Prostate gland (tissue), 2 donors: ENCODE results near the gene XAB2. TPM values are rescaled to one million over a fixed set of nuclear protein-coding genes. Genes with fewer than 3 reads are reported as not detected.

Experiments used
- DNase-seq: peaks from one replicate; pipeline ENCODE4 v3.0.0-alpha.2; 2019; ENCODE audit warnings: low spot score
- H3K27ac ChIP-seq, 2 donors: fragments of 200-600 bp; sonication (generic); 2 replicates each; pipeline ENCODE4 v1.5.1; 2017 to 2019
- H3K27me3 ChIP-seq: fragments of 200-600 bp; sonication (generic); replicated peaks from 2 replicates; pipeline ENCODE4 v1.5.1; 2019; ENCODE audit not compliant: insufficient read depth
- H3K36me3 ChIP-seq, 2 donors: fragments of 200-600 bp; sonication (generic); 1 replicate in 1 of 2; 2 replicates in 1 of 2; pipeline versions ENCODE4 v1.5.1 to v1.8.1; 2017 to 2019
- H3K4me1 ChIP-seq: fragments of 200-600 bp; sonication (generic); replicated peaks from 2 replicates; pipeline ENCODE4 v1.5.1; 2019
- H3K4me3 ChIP-seq, 2 donors: fragments of 200-600 bp; sonication (generic); 2 replicates each; pipeline ENCODE4 v1.5.1; 2017 to 2019
- H3K9me3 ChIP-seq: fragments of 200-600 bp; sonication (generic); 2 replicates; pipeline ENCODE4 v1.5.1; 2017
- POLR2A ChIP-seq: fragments of 450-650 bp; IDR thresholded peaks from one replicate; pipeline ENCODE4 v1.6.1; 2016; ENCODE audit warnings: antibody characterized with exemption, mild to moderate bottlenecking
- POLR2AphosphoS5 ChIP-seq: sonication (generic); formaldehyde crosslinking; IDR thresholded peaks from one replicate; pipeline ENCODE4 v1.6.1; 2017; ENCODE audit warnings: antibody characterized with exemption
- WGBS: methylation state at CpG from one replicate; pipeline ENCODE4 v1.1.5; 2018; 5-methylcytosine and 5-hydroxymethylcytosine counted together
- intact Hi-C: fragments of 100-400 bp; cut with DNase I; formaldehyde crosslinking; loops from one replicate; pipeline ENCODE4 v1.14.2; 2022
- total RNA-seq, 2 donors: library from RNA; depleted of rRNA; stranded (reverse); fragments of >200 nt; gene quantifications; one replicate each; pipeline ENCODE4 v1.1.0, GENCODE V29; 2016
- TF ChIP-seq, protein P1 (sequence below), 4 experiments: fragments of 200-600 bp in 2 of 4; fragments of 450-650 bp in 2 of 4; sonication (generic) in 2 of 4; IDR thresholded peaks; 1 replicate in 3 of 4; 2 replicates in 1 of 4; pipeline ENCODE4 v1.5.1; 2016 to 2019; ENCODE audit warnings: antibody characterized with exemption in 4 of 4, mild to moderate bottlenecking in 2 of 4, moderate library complexity in 2 of 4

Gene XAB2
- total RNA-seq, 2 donors from 2014 or later, result 53.6 to 115 TPM

DNA sequence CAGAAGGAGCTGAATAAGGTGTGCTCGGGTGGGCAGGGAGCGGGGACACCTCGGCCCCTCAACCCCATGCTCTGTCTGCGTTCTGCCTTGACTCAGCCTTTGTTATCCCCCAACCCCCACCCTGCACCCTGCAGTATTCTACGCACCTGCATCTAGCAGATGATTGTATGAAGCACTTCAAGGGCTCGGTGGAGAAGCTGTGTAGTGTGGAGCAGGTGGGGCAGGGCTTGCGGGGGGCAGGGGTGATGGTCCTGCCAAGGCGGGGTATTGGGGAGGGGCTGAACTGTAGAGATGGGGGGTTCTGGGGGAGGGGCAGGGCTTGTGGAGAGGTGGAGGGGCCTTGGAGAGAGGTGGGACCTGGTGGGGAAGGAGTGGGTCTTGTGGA, 13.7 kb upstream of the XAB2 start:
- Histone ChIP-seq H3K27me3 (no peaks in the 10 kb centered on the region), H3K36me3 (no peaks in the 10 kb centered on the region), H3K4me3 (no peak overlapping the region), H3K4me1 (no peaks in the 10 kb centered on the region), H3K9me3 (no peaks in the 10 kb centered on the region), H3K27ac (no peak overlapping the region)
- 91% methylated on average over 8 of the region's 8 CpGs for WGBS
- intact Hi-C loops, result no loop called here
- no peak for DNase-seq
- TF ChIP-seq, protein P1, sequence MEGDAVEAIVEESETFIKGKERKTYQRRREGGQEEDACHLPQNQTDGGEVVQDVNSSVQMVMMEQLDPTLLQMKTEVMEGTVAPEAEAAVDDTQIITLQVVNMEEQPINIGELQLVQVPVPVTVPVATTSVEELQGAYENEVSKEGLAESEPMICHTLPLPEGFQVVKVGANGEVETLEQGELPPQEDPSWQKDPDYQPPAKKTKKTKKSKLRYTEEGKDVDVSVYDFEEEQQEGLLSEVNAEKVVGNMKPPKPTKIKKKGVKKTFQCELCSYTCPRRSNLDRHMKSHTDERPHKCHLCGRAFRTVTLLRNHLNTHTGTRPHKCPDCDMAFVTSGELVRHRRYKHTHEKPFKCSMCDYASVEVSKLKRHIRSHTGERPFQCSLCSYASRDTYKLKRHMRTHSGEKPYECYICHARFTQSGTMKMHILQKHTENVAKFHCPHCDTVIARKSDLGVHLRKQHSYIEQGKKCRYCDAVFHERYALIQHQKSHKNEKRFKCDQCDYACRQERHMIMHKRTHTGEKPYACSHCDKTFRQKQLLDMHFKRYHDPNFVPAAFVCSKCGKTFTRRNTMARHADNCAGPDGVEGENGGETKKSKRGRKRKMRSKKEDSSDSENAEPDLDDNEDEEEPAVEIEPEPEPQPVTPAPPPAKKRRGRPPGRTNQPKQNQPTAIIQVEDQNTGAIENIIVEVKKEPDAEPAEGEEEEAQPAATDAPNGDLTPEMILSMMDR (IDR thresholded peaks at IDR 0.05), result no peak
- no peak for TF ChIP-seq POLR2AphosphoS5

DNA sequence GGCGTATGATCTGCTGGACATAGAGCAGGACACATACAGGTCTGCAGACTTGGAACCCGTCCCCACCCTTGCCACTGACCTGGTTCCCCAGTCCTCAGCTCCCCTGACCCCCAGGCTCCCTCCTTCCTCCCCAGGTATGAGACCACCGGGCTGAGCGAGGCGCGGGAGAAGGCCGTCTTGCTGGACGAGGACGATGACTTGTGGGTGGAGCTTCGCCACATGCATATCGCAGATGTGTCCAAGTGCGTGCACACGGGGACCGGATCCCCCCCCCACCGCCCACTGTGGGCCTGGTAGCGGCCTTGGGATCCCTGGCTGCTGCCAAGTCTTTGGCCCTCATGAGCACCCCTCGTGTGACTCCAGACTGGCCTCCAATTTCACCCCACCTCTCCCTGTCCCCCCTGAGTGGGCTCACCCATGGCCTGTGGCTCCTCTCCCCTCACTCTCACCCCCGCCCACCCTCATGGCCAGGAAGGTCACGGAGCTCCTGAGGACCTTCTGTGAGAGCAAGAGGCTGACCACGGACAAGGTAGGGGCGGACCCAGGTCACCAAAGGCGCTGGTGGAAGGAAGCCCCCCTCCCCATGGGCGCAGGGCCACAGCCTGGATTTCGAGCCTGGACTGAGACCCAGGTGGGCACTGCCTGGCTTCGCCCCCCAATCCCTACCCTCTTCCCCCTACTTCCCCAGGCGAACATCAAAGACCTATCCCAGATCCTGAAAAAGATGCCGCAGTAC, 13.1 kb upstream of the XAB2 start:
- TF ChIP-seq, protein P1 (IDR thresholded peaks at IDR 0.05), result no peak
- TF ChIP-seq POLR2A (no peak), POLR2AphosphoS5 (no peak)
- H3K27me3 ChIP-seq, result no peaks in the 10 kb centered on the region
- no peaks in the 10 kb centered on the region for H3K4me1 ChIP-seq
- no peak overlapping the region for H3K4me3 ChIP-seq
- intact Hi-C loops, result no loop called here
- H3K36me3 ChIP-seq, result no peaks in the 10 kb centered on the region
- 88% methylated on average over 24 of the region's 27 CpGs for WGBS
- DNase-seq, result no peak
- H3K9me3 ChIP-seq, result no peaks in the 10 kb centered on the region
- H3K27ac ChIP-seq, result no peak overlapping the region

DNA sequence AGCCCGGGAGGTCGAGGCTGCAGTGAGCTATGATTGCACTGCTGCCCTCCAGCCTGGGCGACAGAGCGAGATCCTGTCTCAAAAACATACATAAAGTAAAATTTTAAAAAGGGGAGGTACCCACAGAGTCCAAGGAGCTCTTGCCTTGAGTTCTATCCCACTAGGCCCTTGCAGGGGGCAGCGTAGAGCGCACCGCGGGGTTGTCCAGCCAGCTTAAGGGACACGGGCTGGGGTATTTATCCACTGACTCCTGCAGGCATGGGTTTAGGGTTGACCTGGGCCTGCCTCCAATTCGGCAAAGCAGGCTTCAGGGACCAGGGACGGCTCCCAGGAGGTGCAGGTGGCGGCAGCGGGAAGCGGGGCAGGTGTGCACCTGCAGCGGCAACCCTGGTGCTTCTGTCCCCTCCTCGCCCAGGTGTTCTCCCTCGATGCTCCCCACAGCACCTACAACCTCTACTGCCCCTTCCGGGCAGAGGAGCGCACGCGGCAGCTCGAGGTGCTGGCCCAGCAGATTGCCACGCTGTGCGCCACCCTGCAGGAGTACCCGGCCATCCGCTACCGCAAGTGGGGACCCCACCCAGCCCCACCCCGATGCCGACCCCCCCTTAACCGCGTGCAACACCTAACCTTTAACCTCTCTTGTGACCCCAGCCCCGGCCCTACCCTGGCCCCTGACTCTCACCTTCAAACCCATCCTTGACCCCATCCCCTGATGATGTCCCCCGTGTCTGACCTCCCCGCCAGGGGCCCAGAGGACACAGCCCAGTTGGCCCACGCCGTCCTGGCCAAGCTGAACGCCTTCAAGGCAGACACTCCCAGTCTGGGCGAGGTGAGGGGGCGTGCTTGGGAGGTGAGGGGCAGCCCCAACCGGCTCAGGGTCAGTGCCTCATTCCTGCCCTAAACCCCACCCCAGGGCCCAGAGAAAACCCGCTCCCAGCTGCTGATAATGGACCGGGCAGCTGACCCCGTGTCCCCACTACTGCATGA, 12.2 kb upstream of the XAB2 start:
- Histone ChIP-seq H3K4me1 (no peaks in the 10 kb centered on the region), H3K36me3 (no peaks in the 10 kb centered on the region), H3K27me3 (no peaks in the 10 kb centered on the region), H3K27ac (no peak overlapping the region), H3K9me3 (no peaks in the 10 kb centered on the region), H3K4me3 (no peak overlapping the region)
- intact Hi-C loops, result no loop called here
- no peak for DNase-seq
- TF ChIP-seq POLR2A (no peak), POLR2AphosphoS5 (no peak)
- TF ChIP-seq, protein P1 (IDR thresholded peaks at IDR 0.05), result no peak
- WGBS, result 87% methylated on average over 40 of the region's 43 CpGs

DNA sequence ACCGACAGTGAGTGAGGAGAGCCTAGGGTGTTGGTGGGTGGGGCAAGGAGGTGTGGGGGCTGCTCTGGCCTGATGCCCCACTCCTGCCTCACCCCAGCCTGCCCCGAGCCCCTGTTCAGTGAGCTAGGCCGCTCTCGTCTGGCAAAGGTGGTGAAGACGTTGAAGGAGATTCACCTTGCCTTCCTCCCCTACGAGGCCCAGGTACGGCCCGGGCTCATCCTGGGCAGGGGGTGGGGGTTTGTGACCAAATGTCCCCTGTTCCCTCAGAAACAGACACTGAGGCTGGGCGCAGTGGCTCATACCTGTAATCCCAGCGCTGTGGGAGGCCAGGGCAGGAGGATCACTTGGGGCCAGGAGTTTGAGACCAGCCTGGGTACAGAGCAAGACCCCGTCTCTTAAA, 11.5 kb upstream of the XAB2 start:
- TF ChIP-seq, protein P1 (IDR thresholded peaks at IDR 0.05), result no peak
- no peak for TF ChIP-seq POLR2AphosphoS5
- no peak for TF ChIP-seq POLR2A
- H3K27me3 ChIP-seq, result no peaks in the 10 kb centered on the region
- no peak overlapping the region for H3K27ac ChIP-seq
- H3K9me3 ChIP-seq, result no peaks in the 10 kb centered on the region
- no peaks in the 10 kb centered on the region for H3K36me3 ChIP-seq
- intact Hi-C loops, result no loop called here
- H3K4me3 ChIP-seq, result no peak overlapping the region
- no peak for DNase-seq
- H3K4me1 ChIP-seq, result no peaks in the 10 kb centered on the region
- WGBS, result 93% methylated on average over 10 of the region's 11 CpGs
